HUDEP-2 (cell line): Measurements from ENCODE around the gene PARVB.
A peak's percentile ranks its signal among the peaks of the same experiment; 100 is the strongest.

Source experiments
- DNase-seq, 76 experiments: peaks; one replicate each; lab custom pipeline; 2025; ENCODE audit not compliant: unreplicated experiment in 76 of 76; lab: John Stamatoyannopoulos, UW

PARVB gene

DNA sequence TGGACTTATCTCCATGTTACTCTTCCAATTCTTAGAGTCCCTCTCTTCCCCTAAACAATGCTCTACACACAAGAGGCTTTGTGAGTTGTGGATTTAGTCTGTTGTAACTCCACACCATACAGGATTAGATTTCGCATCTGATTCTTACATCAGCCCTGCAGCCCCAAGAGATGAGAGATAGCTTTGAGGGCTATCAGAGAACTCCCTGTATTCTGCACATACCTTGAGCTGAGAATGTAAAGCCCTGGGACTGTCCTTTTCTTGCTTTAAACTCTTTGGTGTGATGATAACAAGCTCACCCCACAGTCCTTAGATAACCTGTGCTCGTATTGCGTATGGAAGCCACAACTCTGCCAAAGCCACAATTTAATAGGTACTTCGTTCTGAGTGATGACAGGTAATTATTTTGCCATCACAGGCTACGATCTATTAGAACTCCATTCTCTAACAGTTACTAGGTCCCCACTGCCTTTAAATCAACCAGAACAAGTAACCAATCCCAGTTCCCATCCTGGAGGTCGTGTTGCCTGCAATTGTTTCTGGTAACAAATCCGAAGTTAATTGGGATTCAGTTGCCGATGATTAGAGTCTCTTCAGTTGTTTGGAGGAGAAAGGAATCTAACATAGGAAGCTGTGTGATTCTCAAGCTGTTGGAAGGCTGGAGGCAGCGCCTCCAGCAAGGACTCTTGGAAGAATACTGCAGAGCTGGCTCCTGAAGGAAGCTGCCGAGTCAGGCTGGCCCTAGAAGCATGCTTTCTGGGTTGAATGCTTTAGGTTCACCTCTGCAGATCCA, 155.3 kb downstream of the PARVB start:
- no peak for DNase-seq

DNA sequence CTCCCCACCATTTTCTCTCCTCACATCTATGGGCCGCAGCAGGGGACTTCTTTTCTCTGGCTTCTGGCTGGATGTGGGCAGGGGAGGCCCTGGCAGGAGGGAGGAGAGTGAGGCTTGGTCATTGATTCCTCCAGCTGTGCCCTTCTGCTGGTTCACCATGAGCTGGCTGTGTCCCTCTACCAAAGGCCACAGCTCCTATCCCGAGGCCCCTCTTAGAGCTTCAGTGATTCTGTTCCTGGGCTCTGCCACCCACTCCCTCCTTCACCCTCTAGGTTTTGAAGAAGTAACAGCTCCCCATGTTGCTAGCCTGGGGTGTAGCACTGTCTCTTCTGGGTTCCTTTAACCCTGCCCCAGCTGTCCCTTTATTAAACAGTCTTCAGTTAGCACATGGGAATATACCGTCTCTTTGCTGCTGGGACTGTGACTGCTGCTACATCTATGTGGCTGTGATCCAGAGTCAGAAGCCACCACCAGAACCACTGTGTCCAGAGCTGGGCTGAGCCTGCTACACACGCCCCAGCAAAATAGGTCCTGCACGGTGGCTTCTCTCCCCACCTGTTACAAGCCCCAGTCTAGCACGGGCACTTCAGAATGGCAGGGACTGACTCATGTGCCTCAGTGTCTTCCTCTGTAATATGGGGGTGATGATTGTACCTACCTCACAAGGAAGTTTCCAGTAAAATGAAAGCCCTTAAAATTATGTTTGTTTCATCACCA, 156.0 kb downstream of the PARVB start:
- peak in 1 of 76 experiments; percentile 2 for DNase-seq

DNA sequence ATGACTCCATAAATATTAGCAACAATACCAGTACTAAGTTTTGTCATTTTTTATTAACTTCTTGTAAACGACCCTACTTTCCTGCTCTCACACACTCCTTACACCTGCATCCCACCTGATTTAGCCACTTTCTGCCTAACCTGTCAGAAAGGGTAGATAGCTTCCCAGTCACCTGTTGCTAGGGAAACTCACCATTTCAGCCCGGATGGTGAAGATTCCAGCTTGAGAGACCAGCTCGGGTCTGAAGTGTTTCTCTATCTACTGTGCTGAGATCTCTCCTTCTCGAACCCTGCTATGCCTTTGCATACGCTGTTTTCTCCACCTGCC, 156.6 kb downstream of the PARVB start, which contains the start of gene PARVG:
Gene PARVG, plus strand, starts transcription at position 220 of the 327 bp plus-strand sequence. CDS start 2,405 bp downstream, outside the sequence.
- DNase-seq = no peak

DNA sequence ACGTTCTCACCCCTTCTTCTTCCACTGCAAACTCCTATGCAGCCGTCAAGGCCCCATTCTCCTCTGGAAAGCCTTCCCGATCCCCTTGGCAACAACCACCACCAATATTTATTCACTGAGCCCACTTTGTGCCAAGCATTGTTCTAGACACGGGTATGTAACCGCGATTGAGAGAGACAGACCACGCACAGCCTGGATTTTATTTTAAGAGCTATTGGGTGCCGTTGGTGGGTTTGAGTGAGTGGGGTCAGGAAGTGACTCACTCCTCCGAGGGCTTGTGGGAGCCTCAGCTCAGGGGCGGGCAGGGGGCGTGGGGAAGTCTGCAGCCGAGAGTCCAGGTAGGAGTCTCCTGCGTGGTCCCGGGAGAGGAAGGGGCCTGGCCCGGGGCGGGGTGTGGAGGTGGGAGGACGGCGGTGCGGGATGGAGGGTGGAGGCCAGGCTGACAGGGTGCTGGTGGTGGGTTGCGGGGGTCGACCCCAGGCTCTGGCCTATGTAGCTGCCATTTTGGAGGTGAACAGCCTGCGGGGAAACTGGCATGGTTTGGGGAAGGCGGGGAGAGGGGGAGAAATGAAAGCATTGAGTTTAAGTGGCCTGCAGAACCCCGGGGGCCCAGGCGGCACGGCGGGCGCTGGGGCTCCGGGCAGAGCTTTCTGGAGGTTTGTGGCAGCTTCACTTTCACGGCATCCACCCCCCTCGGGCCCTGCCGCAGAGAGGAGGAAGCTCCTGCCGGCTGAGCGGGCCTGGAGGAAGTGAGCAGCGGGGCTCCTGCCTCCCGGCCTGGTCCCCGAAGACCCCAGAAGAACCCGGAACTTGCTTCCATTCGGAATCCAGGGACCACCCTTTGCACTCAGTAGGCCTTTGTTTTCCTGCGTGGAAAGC, 157.2 kb downstream of the PARVB start:
- no peak for DNase-seq

DNA sequence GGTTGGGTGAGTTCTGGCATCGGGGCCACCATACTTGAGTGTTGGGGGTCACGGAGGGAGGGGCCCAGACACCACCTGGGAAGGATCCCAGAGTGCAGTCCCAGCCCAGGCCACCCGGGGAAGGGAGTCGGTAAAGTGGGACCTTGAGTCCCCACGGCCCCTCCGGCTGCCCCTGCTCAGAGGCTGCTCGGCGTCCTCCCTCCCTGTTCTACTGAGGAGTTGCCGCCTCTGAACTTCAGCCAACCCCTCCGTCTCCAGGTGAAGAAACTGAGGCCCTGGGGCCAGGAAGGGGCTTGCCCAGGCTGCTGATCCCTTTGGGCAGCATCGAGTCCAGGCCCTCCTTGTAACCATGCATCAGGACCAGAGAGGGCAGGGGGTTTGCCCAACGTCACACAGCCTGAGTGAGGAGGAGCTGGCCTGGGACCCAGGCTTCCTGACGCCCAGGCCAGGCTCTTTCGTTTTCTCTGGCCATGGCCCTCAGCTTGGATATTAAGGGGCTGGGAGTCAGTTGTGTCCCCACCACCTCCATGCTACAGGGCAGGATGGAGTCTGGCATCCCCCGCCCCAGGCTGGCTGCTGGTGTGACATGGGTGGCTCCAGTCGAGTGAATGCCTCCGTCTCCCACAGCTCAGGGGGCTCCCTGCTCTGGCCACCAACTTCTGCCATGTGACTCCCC, 157.9 kb downstream of the PARVB start:
- no peak for DNase-seq

DNA sequence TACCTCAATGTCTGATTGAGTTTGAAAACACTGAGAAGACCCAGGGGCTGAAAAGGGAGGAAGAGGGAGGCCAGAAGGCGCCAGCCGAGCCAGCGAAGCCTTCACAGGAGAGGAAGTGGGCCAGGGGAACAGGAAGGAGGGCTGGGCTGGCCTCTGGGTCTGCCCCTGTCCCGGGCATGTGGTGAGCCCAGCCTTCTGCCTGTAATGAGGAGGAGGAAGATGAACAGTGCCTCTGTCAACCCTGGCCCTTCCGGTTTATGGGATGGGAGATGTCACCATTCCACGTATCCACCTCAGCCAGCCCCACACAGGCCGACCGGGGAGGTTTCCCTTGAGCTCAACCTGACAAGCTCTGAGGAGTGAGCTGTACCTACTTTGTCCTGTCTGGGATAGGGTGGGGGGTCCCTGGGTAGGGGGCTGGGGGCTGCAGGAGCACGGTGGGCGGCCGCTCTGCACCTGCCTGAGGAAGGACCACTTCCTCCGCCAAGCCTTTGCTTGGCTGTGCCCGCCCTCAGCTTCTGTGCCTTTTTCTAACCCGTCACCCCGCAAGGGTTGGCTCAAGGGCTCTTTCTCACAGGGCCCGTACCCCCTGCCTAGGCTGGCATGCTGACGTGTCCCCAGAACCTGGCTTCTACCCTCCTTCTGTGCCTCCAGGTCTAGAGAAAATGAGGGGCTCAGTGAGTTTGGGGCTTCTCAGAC, 158.6 kb downstream of the PARVB start:
- no peak for DNase-seq

DNA sequence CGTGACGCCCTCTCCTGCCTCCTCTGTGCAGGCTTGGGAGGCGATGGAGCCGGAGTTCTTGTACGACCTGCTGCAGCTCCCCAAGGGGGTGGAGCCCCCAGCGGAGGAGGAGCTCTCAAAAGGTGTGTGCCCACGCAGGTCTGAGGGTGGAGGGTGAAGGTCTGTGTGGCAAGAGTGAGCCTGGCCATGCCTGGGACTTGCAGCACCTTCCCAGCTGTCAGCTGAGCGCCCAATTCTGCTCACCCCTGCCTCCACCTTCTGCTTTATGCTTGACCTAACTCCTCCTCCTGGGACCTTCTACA, 159.1 kb downstream of the PARVB start:
- DNase-seq = no peak

DNA sequence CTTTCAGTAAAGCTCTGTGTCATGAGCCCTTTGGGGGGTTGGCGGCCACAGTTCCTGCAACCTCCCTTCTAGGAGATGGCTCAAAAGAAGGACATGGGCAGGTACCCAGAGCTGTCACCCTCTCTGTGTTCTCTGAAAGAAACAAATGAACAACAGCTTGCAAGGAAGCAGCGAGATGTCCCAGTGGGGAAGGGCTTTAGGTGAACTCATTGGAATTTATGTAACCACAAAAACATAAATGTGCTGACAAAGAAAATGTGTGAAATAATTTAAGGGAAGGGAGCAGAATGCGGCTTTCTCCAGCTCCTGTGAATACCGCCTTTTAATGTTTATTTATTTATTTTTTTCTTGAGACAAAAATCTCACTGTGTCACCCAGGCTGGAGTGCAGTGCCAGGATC, 159.9 kb downstream of the PARVB start:
- no peak for DNase-seq

DNA sequence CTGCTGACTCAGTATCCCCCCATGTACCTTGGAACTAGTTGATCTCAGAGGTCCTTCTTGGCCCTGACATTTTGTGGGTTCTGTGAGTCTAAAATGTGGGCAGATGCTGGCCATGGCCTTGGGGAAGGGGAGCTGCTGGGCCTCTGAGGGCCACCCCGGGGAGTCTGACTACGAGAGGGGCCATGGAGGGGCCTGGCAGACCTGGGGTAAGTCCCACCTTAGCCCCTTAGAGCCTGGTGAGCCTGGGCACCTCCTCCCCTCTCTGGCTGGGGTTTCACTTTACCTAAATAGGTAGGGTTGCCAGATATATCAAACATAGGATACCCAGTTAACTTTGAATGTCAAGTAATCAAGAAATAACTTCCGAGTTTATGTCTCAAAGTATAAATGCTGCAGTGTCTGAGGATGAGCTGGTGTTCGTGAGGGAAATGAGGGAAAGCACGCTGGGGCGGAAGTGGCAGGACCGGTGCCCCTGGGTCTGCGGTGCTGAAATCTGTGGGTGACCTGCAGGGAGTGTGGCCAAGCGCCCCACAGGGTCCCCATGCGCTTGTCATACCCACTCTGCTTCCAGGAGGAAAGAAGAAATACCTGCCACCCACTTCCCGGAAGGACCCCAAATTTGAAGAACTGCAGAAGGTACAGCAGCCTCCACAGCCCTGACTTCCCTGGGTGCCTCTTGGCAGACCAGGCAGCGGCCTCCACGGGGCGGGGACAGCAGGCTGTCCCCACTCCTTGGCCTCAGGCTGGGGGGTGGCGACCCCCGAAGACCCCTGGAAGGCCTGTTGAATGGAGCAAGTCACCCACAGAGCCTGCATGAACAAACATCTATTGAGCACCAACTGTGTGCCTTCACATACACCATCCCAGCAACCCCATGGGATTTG, 161.4 kb downstream of the PARVB start:
- no peak for DNase-seq

DNA sequence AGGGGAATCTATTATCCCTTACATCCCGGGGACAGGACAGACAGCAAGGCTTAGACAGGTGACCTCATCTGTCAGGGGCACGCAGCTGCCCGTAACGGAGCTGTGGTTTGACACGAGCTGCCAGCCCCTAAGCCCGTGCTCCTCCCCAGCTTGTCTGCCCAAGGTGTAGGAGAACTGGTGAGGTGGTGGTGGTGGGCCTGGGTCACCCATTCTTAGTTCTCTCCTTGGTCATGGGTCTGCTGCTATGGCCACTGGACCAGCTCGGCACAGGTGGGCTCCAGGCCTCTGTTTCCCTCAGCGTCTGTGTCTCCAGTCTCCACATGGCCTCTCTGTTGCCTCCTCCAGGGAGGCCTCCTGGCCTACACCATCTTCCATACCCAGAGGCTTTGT, 162.0 kb downstream of the PARVB start:
- no peak for DNase-seq

DNA sequence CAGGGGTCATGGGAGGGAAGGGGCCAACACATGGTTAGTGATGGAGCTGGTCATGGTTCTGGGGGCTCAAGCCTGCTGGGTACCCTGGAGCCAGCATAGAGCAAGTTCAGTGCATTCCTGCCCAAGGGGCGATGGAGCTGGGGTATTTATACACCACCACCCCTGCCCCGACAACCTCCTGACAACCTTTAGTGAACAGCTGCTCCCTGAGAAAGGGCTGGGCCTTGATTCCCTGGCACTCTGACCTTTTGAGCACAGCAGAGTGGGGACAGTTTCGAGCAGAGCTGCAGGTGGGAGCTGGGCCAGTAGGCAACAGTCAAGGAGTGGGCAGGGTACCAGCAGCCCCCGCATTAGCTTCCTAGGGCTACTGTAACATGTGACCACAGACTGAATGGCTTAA, 162.6 kb downstream of the PARVB start:
- no peak for DNase-seq

DNA sequence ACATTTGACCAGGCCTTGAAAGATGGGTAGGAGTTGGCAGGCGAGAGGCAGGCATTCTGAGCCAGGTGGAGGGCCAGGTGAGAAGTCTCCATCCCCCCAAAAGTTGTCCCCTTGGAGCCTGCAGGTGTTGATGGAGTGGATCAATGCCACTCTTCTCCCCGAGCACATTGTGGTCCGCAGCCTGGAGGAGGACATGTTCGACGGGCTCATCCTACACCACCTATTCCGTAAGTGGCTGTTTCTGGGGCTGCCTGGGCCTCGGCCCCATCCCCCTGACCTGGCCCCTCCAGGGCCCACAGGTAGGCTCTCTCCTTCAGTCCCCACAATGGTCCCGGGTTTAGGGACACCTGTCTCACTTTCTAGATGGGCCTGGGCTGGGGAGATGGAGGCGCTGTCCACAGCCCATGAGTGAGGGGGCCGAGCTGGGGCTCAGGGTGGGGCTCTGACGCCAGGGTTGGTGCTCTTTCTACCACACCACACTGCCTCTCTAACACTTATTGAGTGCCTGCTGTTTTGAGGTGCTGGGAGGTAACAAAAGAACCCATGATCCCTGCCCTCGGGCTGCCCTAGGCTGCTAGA, 163.6 kb downstream of the PARVB start:
- DNase-seq = no peak

DNA sequence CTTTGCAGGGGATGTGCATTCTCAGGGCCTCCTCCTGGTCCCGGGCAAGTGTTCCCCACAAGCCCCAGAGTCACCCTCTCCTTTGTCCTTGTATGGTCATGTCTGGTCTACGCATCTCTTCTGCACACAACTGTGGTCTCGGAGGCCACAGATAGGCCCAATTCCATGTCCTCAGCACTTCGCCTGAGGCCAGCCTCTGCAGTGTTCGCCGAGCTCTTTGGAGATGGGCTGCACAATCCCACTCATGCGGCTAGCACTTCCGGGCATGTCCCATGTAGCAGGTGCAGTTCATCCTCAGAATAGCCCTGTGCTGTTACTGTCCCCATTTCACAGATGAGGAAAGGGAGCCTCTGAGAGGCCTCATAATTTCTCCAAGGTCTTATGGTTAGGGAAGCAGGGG, 164.2 kb downstream of the PARVB start:
- DNase-seq = no peak

DNA sequence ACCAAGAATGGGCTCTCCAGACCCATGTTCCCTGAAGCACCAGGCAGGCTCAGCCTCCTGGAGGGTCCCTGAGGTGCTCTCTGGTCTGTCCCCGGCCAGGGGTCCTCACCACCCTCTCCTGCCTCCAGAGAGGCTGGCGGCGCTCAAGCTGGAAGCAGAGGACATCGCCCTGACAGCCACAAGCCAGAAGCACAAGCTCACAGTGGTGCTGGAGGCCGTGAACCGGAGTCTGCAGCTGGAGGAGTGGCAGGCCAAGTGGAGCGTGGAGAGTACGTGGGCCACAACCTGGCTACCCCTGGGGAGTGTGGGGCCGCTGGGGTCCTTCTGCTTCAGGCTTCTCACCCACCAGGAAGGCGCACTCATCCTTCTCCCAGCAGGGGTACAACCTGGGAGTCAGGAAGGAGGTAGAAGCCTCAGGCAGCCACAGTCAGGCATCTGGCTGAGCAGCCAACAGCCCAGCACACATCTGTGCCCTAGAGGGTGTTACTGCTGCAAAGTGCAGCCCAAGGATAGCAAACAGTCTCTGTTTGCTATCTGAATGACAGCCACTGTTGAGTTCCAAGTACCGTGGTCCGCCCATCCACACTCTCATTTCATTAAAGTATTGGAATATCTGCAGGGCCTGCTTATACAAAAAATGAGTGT, 165.0 kb downstream of the PARVB start:
- no peak for DNase-seq

DNA sequence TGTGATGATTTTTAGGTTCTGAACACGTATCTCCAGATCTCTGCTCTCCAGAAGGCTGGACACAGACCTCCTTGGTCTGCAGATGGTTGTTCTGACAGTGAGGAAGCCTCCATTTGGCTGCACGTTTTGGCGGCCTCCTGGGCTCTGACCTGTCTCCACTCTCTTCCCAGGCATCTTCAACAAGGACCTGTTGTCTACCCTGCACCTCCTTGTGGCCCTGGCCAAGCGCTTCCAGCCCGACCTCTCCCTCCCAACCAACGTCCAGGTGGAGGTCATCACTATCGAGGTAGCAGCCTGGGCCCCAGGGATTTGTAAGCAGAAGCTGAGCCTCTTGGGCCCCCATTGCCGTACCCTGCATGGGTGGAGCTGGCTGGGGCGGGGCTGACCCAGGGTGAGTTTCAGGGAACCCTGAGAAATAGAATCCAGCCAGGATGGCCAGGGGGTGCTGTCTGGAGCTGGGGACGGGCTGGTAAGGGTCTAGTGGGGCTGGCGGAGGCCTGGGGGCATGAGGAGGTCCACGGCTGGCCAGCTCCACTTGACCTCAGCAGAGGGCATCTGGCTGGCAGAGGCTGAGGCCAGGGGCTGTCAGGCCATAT, 166.4 kb downstream of the PARVB start:
- DNase-seq = no peak

DNA sequence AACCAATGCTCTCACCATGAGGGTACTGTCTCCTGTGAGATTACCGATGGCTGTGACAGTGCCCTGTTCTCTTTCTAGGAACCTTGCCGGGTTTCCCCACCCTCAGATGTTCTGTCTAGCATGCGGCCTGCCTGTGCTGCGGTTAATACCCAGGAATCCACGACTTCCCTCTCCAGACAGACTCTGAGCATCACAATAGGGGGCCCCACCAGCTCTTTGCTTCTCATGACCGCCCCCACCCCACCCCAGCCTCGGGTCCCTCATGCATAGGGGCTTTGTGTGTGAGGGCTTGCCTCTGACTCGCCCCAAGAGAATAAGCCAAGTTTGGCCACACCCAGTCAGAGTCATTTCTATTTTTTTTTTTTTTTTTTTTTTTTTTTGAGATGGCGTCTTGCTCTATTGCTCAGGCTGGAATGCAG, 166.9 kb downstream of the PARVB start:
- DNase-seq = no peak

DNA sequence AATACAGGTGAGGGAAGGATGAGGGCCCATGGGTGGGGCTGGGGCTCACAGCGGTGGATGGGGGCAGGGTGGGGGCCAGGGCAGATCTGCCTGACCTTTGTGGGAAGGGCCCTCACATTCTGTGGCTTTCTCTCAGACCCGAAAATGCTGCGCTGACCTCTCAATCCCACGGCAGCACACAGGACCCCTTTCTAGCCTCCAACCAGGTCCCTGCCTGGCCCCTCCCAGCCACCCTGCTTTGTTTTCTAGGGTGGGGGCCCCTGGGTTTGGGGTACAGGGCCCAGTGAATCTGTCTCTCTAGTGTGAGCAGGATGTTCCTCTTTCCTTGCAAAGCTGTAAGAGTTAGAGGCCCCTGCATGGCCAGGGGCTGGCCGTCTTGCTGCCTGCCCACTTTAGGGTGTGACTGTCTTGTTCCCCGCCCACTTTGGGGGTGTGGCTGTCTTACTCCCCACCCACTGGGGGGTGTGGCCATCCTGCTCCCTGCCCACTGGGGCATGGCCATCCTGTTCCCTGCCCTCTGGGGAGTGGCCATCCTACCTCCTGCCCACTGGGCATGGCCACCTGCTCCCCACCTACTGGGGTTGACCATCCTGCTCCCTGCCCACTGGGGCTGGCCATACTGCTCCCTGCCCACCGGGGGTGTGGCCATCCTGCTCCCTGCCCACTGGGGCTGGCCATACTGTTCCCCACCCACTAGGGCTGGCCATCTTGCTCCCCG, 168.2 kb downstream of the PARVB start:
- DNase-seq = peak in 33 of 76 experiments; percentile 3 to 48 (median 17)
